Neutrophil (primary cell): Measurements from ENCODE around the gene SH3D19.

Experiments used
- H3K27ac ChIP-seq: fragments of 200-600 bp; sonication (generic); 2 replicates; pipeline ENCODE4 v1.5.1; 2016; ENCODE audit warnings: mild to moderate bottlenecking, moderate library complexity
- H3K27me3 ChIP-seq: fragments of 200-600 bp; sonication (generic); 2 replicates; pipeline ENCODE4 v1.6.0; 2016; ENCODE audit warnings: mild to moderate bottlenecking
- H3K36me3 ChIP-seq: fragments of 200-600 bp; sonication (generic); 2 replicates; pipeline ENCODE4 v1.5.1; 2017
- H3K4me1 ChIP-seq, 2 experiments: fragments of 200-600 bp in 1 of 2; sonication (generic) in 1 of 2; 1 replicate in 1 of 2; 2 replicates in 1 of 2; pipeline versions ENCODE4 v1.5.1 to v1.6.1; 2013 to 2016; ENCODE audit warnings: low read depth in 1 of 2, low read length in 1 of 2, mild to moderate bottlenecking in 1 of 2, moderate library complexity in 1 of 2; ENCODE audit not compliant: control insufficient read depth in 1 of 2, insufficient read depth in 1 of 2
- H3K4me3 ChIP-seq, 2 experiments: fragments of 200-600 bp in 1 of 2; sonication (generic) in 1 of 2; 1 replicate in 1 of 2; 2 replicates in 1 of 2; pipeline ENCODE4 v1.5.1; 2013 to 2016; ENCODE audit warnings: low read depth in 1 of 2, low read length in 1 of 2, mild to moderate bottlenecking in 1 of 2, moderate library complexity in 1 of 2
- H3K9me3 ChIP-seq: fragments of 200-600 bp; sonication (generic); 2 replicates; pipeline ENCODE4 v1.5.1; 2016
- CTCF ChIP-seq: fragments of 200-600 bp; sonication (generic); IDR thresholded peaks from 2 replicates; pipeline ENCODE4 v1.5.1; 2016; ENCODE audit warnings: antibody characterized with exemption

SH3D19 gene

GRCh38 chr4:151321586-151321985, 3.8 kb downstream of the SH3D19 start:
- no peak overlapping the region for H3K27ac ChIP-seq
- H3K36me3 ChIP-seq, result no peaks in the 10 kb centered on the region
- no peak overlapping the region for H3K4me3 ChIP-seq
- peaks cover 4 to 10% of the 10 kb centered on the region in 2 experiments for H3K4me1 ChIP-seq
- H3K9me3 ChIP-seq, result no peaks in the 10 kb centered on the region
- H3K27me3 ChIP-seq, result peaks cover 60% of the 10 kb centered on the region
- TF ChIP-seq CTCF, result no peak

GRCh38 chr4:151319490-151319889, 5.9 kb downstream of the SH3D19 start:
- Histone ChIP-seq H3K9me3 (no peaks in the 10 kb centered on the region), H3K4me3 (no peak overlapping the region), H3K4me1 (peaks cover 0 to under 1% of the 10 kb centered on the region in 2 experiments), H3K36me3 (no peaks in the 10 kb centered on the region), H3K27me3 (peaks cover 39% of the 10 kb centered on the region), H3K27ac (no peak overlapping the region)
- no peak for TF ChIP-seq CTCF

GRCh38 chr4:151318307-151319006, 6.9 kb downstream of the SH3D19 start:
- Histone ChIP-seq H3K9me3 (no peaks in the 10 kb centered on the region), H3K4me3 (no peak overlapping the region), H3K27me3 (peaks cover 29% of the 10 kb centered on the region), H3K36me3 (no peaks in the 10 kb centered on the region), H3K27ac (no peak overlapping the region), H3K4me1 (no peaks in the 10 kb centered on the region)
- no peak for TF ChIP-seq CTCF

GRCh38 chr4:151316645-151317044, 8.8 kb downstream of the SH3D19 start:
- Histone ChIP-seq H3K27ac (no peak overlapping the region), H3K9me3 (no peaks in the 10 kb centered on the region), H3K4me1 (no peaks in the 10 kb centered on the region), H3K27me3 (peaks cover 10% of the 10 kb centered on the region), H3K36me3 (no peaks in the 10 kb centered on the region), H3K4me3 (no peak overlapping the region)
- TF ChIP-seq CTCF, result no peak

- H3K36me3 ChIP-seq, result no peaks in the 10 kb centered on the region
- no peaks in the 10 kb centered on the region for H3K27me3 ChIP-seq
- no peaks in the 10 kb centered on the region for H3K4me1 ChIP-seq
- H3K4me3 ChIP-seq, result no peak overlapping the region
- no peaks in the 10 kb centered on the region for H3K9me3 ChIP-seq
- TF ChIP-seq CTCF, result no peak
- no peak overlapping the region for H3K27ac ChIP-seq
Observed at GRCh38 chr4:151315212-151315886, 10.1 kb downstream of the SH3D19 start.
